DLD1 (cell line): ENCODE results near the gene MALL.
"Not testable (repeated sequence)": the region's sequence is repeated elsewhere in the genome, so short reads cannot be mapped to it uniquely, and the experiment has no call there.

ENCODE experiments used
- in situ Hi-C: cut with HindIII; loops from 2 replicates; pipeline ENCODE4 v1.10.0; 2017; ENCODE audit warnings: low sequenced_read_pairs

The MALL gene

GRCh38 chr2:110121052-110121334 lies 5.4 kb upstream of the MALL start:
- in situ Hi-C loops: no loop called here

GRCh38 chr2:110120171-110121051 lies 4.8 kb upstream of the MALL start:
- in situ Hi-C loops: no loop called here

DNA sequence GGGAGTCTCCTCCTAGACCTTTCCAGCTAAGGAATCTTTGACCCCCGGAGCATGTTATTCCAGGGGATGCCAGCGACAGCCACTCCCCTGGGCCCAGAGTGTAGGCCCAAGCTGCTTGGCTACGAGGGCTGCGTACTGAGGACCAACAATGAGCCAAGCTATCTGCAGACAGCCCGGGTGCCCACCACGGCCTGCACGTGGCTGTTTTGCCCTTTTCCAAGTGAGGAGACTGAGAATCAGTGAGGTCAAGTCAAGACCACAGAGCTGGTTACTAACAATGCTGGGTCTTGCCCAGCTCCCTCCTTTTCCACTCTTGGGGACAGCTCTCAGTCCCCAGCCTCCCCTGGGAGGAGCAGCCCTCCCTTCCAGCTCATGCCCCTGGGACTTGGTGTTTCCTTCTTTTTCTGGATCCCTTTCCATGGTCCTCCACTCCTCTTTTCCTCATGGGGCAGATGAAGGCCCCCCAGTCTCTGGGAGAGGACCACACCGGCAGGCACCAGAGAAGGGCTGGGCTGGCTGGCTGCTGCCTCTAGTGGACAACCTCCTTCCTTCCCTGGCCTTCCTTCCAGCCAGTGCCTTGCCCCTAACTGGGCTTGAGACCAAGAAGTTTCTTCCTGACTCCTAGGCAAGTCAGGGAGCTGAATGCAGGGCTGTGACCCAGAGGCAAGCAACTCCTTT lies 550 bp upstream of the MALL start:
- in situ Hi-C loops: no loop called here

GRCh38 chr2:110114831-110115255 lies 779 bp downstream of the MALL start:
- in situ Hi-C loops: no loop called here

GRCh38 chr2:110113961-110114591 lies 1.5 kb downstream of the MALL start:
- in situ Hi-C loops: no loop called here

DNA sequence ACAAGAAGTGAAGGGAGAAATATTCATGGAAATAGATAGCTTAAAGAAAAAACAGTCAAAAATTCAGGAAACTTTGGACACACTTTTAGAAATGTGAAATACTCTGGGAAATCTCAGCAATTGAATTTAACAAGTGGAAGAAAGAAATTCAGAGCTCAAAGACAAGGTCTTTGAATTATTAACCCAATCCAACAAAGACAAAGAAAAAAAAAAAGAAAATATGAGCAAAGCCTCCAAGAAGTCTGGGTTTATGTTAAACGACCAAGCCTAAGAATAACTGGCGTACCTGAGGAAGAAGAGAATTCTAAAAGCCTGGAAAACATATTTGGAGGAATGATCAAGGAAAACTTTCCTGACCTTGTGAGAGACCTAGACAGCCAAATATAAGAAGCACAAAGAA lies 7.3 kb downstream of the MALL start:
- in situ Hi-C loops: not testable (repeated sequence)

DNA sequence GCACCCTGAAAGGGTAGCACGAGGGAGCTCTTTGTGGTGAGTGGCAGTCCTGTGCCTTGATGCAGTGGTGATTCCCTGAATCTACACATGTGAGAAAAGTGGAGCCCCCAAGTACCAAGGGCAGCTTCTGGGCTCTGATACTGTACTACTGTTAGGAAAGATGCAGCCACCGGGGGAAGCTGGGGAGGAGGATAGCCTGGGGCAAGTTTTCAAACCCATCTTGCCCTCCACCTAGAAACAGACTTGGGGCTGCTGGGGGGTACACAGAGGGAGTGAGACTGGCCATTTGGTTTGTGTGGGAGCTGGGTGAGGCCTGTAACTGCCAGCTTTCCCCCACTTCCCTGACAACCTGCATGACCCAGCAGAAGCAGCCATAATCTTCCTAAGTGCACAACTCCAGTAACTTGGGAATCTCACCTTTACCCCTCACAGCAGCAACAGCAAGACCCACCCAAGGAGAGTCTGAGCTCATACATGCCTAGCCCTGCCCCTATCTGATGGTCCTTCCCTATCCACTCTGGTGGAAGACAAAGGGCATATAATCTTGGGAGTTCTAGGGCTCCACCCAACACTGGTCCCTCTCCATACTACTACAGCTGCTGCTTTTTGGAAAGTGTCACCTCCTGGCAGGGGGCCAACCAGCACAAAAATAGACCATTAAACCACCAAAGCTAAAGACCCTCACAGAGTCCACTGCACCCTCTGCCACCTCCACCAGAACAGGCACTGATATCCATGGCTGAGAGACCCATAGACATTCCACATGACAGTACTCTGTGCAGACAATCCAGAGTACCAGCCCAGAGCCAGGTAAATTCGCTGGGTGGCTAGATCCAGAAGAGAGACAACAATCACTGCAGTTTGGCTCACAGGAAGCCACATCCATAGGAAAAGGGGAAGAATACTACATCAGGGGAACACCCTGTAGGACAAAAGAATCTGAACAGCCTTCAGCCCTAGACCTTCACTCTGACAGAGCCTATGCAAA lies 8.2 kb downstream of the MALL start:
- in situ Hi-C loops: no loop called here

- in situ Hi-C loops: no loop called here
Observed at GRCh38 chr2:110106642-110107041, 9.0 kb downstream of the MALL start.

- in situ Hi-C loops: no loop called here
Observed at GRCh38 chr2:110105608-110106467, 9.8 kb downstream of the MALL start.

- in situ Hi-C loops: no loop called here
Observed at GRCh38 chr2:110105183-110105582, 10.4 kb downstream of the MALL start.

- in situ Hi-C loops: no loop called here
Observed at GRCh38 chr2:110104025-110104771, 11.4 kb downstream of the MALL start.

GRCh38 chr2:110103061-110103961 lies 12.3 kb downstream of the MALL start:
- in situ Hi-C loops: no loop called here

DNA sequence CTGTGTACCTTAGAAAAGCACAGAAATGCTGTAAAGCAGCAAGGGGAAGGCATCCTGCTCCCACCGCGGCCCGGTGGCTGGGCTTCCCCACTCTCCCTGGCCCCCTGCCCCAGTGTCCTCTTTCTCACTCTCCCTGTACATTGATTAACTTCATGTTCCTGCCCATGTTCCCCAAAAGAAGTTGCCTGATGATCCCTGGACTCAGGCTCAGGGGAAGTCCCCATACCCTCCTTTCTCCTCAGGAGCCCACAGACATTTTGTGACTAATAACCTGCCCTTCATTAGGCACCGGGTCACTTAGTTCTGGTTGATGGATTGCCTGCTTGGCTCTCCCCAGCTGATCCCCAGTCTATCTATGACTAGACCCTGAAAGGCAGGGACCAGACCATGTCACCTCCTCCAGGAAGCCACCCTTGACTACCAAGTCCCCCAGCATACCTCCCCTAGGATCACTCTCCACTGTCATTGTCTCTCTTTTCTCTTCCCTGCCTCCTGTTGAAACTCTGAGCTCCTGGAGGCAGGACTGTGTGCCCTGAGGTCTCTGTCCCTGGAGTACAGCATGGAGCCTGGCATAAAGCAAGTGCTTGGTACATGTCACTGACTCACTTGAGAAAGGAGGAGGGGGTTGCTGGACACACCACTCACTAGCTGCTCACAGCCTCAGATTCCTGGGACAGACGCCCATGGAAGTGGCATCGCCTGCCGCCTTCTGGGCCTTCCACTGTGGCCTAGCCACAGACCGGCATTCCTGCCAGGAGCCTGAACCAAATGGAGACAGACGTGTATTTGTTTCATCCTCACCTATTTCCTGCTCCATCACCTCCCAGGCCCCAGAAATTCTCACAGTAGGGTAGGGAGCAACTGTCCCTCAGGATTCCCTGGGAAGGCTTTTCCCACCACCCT lies 13.5 kb downstream of the MALL start:
- in situ Hi-C loops: no loop called here

DNA sequence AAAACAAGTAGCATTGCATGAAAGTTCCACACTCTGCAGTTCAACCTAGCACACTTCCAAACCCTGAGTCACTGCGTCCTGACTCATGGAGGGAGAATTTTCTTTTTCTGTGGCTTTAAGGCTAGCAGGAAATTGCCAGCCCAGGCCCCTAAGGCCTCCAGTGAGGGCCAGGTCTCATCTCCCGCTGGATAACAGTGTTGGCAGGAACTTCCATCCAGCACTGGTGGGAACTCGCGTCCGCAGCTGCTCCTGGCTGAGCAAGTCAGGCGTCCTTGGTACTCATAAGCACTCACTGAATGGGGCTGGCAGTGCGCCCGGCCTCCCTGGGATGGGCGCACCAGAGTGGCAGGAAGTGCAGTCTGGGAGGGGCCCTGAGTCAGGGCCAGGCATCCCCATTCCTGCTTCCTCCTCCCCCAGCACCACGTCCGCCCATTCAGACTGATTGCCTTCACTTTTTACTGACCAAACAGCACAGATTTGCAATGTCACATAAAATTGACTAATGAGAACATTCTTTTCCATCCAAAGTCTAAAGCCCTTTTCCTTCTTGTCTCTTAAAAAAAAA lies 14.3 kb downstream of the MALL start:
- in situ Hi-C loops: no loop called here

DNA sequence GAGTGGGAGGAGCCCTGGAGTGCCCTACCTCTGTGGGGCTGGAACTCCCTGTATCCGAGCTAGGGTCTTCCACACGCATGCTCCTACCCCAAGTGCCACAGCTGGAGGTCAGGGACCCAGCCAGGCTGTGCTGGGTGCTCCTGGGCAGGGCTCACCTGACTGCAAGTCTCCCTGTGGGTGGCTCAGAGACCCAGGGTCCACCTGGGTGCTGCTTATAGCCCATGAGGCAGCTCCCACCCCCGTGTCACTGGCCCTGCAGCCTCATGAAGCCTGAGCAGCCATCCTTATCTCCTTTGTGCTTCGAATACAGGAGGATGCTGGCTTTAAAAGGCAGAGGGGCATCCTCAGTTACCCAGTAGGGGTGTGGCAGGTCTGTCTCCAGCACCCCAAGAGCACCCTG lies 14.7 kb downstream of the MALL start:
- in situ Hi-C loops: not testable (repeated sequence)

DNA sequence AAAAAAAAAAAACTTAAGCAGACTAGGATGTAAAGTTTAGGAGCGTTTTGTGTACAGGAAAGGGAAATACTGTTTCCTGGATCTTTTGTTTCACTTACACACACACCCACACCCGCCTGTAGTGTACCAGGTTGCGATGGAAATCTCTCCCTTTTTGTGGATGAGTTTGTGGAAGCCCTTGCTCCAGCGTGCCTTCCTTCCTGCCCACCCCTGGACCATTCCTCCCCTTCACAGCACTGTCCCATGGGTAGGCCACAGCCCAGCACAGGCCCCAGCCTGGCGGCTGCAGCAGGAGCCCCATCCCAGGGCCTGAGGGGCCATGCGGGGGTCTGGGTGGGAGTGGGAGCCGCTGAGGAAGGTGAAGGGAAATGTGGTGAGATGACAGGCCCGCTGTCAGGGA lies 15.1 kb downstream of the MALL start:
- in situ Hi-C loops: no loop called here
